ENCODE measurements around the gene DENND6B.

The DENND6B gene

GRCh38 chr22:50264946-50265669 lies 61.7 kb downstream of the DENND6B start:
- H3K27ac ChIP-seq = no peak overlapping the region
- TF ChIP-seq ZFX (IDR thresholded peaks at IDR 0.05) (no peak), CTCF (conservative IDR thresholded peaks at IDR 0.05) (no peak)

GRCh38 chr22:50264104-50264745 lies 62.6 kb downstream of the DENND6B start:
- no peak overlapping the region for H3K27ac ChIP-seq
- no peak for TF ChIP-seq CTCF (conservative IDR thresholded peaks at IDR 0.05)
- no peak for TF ChIP-seq ZFX (IDR thresholded peaks at IDR 0.05)

GRCh38 chr22:50262973-50263617 lies 63.7 kb downstream of the DENND6B start:
- peak overlapping the region; percentile 84 for H3K27ac ChIP-seq

GRCh38 chr22:50262460-50262911 lies 64.3 kb downstream of the DENND6B start:
- H3K27ac ChIP-seq = peak overlapping the region; percentile 84
- TF ChIP-seq ZFX (IDR thresholded peaks at IDR 0.05) = no peak
- no peak for TF ChIP-seq CTCF (conservative IDR thresholded peaks at IDR 0.05)

More at GRCh38 chr22:50262973-50263617, 63.7 kb downstream of the DENND6B start:
- no peak for TF ChIP-seq ZFX (IDR thresholded peaks at IDR 0.05)
- TF ChIP-seq CTCF (conservative IDR thresholded peaks at IDR 0.05) = no peak

- H3K27ac ChIP-seq = peak within 1 kb of the TSS; percentile 84
- TF ChIP-seq ZFX (IDR thresholded peaks at IDR 0.05) = no peak
- TF ChIP-seq CTCF (conservative IDR thresholded peaks at IDR 0.05) = no peak
Measured at GRCh38 chr22:50261615-50262459, 65.0 kb downstream of the DENND6B start, which contains the start of gene MAPK12. MAPK12 (minus strand) TSS chr22:50261683; CDS start chr22:50261509, 174 bp downstream.

GRCh38 chr22:50260801-50261614 lies 65.8 kb downstream of the DENND6B start:
- peak; percentile 82 for TF ChIP-seq ZFX (IDR thresholded peaks at IDR 0.05)
- no peak for TF ChIP-seq CTCF (conservative IDR thresholded peaks at IDR 0.05)
- peak overlapping the region; percentile 84 for H3K27ac ChIP-seq

Measured in C4-2B (cell line).